Left kidney (tissue), 2 donors: Measurements from ENCODE around the gene KIAA1614. TPM values are rescaled to one million over a fixed set of nuclear protein-coding genes. Genes with fewer than 3 reads are reported as not detected.

Experiments used
- DNase-seq: peaks from one replicate; pipeline ENCODE4 v3.0.0-alpha.2; 2013
- polyA plus RNA-seq: library from polyadenylated mRNA; unstranded; fragments of 120-200 nt; gene quantifications from one replicate; pipeline ENCODE4 v1.2.1, GENCODE V29; 2013; ENCODE audit not compliant: insufficient read length

KIAA1614 gene
- polyA plus RNA-seq, 1 donor = 7.2 TPM

DNA sequence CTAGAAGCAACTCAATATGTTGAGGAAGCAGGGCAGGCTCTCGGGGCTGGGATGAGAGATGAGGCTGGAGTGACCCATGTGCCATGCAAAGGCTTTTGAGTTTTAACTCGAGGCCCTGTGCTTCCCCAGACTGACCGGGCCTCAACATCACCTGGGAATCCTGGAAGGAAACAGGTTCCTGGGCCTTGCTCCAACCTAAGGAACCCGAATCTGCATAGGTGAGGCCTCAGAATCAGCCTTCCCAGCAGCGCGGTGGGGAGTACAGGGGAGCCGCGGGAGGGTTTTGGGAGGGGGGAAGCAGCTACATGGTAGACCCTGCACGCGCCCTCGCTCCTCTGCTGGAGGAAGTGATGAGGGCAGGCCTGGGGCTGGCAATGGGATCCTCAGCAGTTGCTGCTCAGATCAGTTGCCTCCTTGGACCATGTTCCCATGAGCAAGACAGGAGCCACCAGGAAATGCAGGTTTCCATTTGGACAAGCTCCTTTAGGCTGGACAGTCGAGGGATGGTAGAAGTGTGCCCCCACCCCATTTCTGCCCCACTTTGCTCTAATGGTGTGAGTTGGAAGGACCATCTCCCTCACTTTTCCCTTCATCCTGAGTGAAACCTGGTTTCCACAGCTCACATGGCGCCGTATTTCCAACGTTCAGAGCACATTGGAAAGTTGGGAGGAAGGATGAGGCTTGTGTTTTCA lies 4.5 kb upstream of the KIAA1614 start:
- no peak for DNase-seq

GRCh38 chr1:180909005-180909414 lies 3.7 kb upstream of the KIAA1614 start:
- no peak for DNase-seq

DNA sequence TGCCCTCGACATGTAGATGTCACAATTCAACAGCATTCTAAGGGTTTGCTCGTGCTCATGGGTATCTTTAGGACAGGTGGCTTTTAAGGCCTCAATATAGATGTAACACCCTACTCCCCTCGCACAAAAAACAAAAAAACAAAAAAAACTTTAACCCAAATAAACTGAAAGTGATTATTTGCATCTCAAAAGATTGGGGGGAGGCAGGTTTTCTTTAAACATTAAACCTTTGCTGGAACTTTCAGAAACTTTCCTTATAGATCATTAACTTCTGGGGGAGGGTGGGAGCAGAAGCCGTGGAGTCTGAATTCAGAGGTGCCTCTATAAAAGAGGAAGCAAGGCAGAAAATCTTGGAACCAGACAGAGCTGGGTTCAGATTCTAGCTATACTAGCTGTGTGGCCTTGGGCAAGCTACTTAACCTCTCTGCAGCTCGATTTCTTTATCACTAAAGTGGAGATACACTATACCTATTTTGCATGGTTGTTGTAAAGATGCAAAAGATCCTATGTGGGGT lies 3.2 kb upstream of the KIAA1614 start:
- no peak for DNase-seq

- DNase-seq = no peak
Observed at GRCh38 chr1:180911640-180912191, 981 bp upstream of the KIAA1614 start.

GRCh38 chr1:180912211-180912800 lies 391 bp upstream of the KIAA1614 start:
- DNase-seq = peak; percentile 41

DNA sequence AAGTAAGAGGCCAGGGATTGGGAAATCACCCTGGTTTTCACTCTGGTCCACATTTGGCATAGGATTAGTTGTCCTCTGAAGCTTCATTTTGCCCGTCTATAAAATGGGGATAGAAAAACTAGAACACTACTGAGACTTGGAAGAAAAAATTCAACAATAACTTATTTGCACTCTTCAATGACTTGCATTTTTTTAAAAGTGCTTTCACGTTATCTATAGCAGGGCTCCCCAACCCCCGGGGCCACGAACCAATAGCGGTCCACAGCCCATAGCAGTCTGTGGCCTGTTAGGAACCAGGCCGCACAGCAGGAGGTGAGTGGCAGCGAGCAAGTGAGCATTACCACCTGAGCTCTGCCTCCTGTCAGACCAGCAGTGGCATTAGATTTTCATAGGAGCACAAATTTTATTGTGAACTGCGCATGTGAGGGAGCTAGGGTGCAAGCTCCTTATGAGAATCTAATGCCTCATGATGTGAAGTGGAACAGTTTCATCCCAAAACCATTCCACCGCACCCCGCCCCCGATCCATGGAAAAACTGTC lies 2.8 kb downstream of the KIAA1614 start:
- DNase-seq = no peak

DNA sequence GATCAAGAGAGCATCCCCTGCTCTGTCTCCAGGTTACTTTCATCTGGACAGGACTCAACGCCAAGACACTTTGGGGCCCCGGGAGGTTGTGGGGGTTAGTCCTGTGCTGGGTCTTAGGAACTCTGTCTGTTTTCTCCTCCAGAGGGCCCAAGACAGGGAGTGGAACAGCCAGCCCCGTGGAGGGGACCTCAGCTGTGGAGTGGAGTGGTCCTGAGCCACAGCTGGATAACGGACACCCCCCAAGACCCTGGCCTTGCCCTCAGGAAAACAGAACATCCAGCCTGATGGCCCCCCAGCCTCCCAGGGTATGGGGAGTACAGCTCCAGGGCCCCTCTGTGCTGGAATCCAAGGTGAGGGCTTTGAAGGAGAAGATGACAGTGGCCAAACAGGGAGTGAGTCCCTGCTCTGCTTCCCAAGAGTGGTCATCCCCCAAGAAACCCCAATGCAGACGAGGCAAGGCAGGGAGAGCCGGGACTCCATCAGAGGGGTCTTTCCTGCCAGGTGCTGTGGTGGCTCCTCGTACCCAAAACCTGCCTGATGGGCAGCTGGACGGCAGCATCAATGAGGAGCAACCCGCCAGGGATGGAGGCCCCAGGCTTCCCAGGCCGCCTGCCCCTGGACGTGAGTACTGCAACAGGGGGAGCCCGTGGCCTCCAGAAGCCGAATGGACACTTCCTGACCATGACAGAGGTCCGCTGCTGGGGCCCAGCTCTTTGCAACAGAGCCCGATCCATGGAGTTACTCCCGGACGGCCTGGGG lies 3.5 kb downstream of the KIAA1614 start:
- no peak for DNase-seq

DNA sequence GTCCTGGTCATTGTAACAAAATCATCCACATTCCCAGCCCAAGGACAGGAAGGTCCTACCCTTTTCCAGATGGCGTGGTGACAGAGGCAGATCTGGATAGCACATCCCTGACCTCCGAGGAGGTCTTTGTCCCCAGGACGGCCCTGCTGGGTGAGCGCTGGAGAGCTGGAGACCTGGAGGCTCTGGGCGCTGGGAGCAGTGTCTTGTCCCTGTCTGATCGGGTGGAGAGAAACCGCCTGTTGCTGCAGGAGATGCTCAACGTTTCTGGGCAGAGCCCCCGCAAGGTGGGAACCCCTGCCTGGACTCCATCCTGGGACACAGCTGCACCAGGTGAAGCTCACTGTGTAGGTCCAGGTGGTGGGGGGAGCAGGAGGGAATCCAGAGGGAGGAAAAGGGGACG lies 4.1 kb downstream of the KIAA1614 start:
- DNase-seq = no peak

DNA sequence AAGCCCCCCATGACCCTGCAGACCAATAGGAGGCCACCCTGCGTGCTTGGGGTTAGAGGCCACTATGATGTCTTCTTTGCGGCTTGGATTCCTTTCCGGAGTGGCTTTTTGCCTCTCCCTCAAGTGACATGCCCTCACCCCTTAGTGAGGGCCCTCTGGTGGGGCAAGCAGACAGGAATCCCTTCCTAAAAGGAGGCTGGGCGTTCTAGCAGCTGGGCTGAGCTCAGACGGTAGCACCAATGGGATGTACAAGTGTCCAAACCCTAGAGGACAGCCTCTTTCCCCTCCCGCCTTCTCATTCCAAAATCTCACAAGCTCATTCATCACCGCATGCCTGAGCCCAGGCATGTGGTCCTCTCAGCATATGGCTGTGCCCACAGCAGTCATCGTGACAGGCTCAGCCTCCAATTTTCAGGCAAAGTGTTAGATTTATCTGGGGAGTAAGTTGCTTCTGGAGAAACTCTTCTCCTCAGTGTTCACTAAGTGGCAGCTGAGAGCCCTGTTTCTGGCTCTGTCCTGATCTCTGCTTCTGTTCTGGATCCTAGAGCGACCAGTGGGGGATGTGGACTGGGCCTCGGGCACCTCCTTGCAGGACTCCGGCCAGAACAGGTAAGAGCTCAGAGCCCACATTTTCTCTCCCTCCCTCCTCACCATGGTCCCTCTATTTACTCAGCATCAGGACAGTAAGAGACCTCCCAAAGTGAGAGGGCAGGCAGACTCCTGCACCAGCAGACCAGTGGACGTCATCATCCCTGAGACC lies 4.8 kb downstream of the KIAA1614 start:
- DNase-seq = no peak

DNA sequence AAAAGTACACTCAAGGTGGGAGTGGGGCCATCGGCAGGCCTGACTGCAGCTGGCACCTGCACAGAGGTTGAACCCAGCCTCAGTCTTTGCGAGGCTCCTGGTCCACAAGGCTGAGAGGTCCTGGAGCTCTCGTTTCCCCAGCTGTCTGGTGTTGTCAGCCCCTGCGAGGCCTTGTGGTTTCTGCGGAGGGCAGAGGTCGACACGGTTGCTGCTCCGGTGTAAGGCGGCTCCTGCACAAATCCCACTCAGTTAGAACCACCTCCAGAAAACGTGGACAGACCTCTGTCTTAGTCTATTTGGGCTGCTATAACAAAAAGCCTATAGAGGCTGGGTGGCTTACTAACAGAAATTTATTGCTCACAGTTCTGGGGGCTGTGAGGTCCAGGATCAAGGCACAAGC lies 5.8 kb downstream of the KIAA1614 start:
- DNase-seq = no peak

DNA sequence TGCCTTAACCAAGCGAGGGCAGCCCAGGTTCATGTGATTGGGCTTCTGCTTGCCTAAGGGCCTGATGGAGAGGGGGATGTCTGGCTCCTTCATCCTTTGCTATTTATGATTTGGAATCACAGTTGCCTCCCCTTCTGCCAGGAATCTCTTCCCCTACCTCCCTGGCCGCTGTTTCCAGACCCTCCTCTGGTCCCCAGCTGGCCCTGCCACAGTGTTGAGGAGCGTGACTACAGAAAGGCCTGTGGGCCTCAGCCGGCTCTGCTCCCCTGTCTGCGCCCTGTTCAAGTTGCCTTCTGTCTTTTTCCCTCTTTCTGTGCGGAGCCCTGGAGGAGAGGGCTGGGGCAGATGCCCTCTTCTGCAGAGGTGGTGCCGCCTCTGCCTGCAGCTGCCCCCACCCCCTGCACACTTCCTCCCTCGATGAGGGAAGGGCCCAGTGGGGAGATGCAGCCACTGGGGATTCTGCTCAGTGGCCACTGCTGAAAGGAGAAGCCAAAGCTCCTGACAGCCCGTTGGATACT lies 6.5 kb downstream of the KIAA1614 start:
- DNase-seq = no peak

DNA sequence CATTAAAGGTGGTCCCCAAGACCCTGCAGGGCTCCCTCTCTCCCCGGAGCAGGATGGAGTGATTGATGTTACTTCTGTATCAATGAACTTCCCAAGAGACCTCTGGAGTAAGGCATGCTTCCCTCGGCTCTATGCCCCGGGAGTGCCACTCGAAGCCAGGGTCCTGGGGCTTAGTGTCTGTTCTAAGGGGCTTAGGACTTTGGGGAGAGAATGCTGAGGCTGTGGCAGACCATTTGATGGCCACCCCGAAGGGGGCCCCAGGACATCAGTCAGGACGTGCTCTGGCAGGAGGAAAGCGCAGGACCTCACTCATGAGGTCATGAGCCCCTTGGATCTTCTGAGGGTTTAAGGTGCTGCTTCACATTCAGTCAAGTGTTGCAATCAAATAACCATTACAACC lies 7.5 kb downstream of the KIAA1614 start:
- DNase-seq = no peak

GRCh38 chr1:180920702-180921101 lies 8.0 kb downstream of the KIAA1614 start:
- no peak for DNase-seq

- DNase-seq = no peak
Observed at GRCh38 chr1:180921386-180921785, 8.7 kb downstream of the KIAA1614 start.

- no peak for DNase-seq
Observed at GRCh38 chr1:180921891-180922630, 9.4 kb downstream of the KIAA1614 start.

DNA sequence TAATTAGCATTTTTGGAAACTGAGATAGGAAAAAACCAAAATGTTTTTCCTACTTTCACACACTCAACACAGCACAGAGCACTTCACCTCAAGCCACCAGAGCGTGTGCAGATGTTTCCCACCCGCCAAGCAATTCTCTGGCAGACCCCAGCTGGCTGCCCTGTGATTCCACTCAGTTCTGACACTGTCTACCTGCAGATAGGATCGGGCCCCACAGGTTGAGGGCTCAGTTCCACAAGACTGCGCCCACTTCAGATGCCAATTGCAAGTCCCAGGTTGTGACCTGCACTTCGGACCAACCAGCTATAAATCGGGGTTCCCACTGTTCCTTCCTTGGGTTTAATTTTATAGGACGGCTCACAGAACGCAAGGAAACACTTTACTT lies 9.9 kb downstream of the KIAA1614 start:
- DNase-seq = no peak

- peak; percentile 50 for DNase-seq
Observed at GRCh38 chr1:180923021-180923841, 10.5 kb downstream of the KIAA1614 start.

DNA sequence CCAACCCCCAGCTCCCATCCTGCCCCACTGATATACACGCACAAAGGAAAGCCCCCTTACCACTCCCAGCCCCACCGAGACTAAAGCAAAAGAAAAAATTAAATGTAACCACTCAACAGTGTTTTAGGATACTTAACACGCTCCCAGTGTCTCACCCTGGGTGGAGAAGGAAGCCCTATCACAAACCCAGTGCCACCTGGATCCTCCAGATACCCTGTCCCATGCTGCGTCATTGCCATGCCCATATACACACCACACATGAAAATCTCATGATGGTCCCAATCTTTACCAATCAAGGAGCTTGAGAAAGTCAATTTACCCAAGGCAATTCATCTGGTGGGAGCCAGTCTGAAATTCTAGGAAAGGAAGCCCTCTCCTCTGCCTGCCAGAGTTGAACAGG lies 11.2 kb downstream of the KIAA1614 start:
- no peak for DNase-seq

DNA sequence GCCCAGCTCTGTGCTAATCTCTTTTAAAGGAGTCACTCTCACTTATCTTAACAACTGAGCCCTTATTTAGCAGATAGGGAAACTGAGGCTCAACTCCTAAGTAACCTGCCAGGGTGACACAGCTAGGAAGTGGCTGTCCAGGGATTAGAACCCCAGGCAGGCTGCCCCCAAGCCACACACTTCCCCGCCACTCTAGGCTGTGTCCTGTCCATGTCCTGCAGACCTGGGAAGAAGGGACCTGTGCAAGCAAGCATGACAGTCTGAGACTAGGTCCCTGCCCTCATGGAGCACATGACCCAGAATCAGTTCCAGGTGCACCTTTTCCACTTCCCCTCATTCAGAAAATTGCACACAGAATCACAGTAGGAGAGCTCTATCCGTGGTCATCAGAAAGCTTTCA lies 12.2 kb downstream of the KIAA1614 start:
- DNase-seq = no peak

GRCh38 chr1:180925471-180926051 lies 12.9 kb downstream of the KIAA1614 start:
- DNase-seq = no peak
